Measurements from ENCODE around the gene ZKSCAN3. TPM values are rescaled to one million over a fixed set of nuclear protein-coding genes. Genes with fewer than 3 reads are reported as not detected.

The ZKSCAN3 gene
- polyA plus RNA-seq, 1 donor from 2014 or later = 14.9 TPM

DNA sequence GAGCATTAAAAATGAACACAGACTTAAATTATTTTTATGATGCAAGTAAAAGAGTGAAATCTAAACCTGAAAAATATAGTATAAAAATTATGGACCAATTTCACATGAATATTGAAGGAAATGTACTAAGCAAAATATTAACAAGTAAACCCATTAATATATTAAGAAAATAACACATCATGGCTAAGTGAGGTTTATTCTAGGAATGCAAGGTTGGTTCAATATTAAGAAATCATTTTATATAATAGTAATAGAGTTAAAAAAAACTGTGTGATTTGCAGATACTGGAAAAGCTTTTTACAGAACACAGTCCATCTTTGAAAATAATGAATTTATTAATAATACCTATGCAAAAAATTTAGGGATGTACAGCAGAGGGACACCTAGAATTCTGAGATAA is 28.9 kb downstream of the ZKSCAN3 start:
- Histone ChIP-seq H2AFZ (ENCODE audit: low read depth, low read length) (no peak overlapping the region), H3K9ac (ENCODE audit: low read length) (no peak overlapping the region), H3K36me3 (ENCODE audit: insufficient read depth, low read length) (peaks cover 11% of the 10 kb centered on the region), H3F3A (ENCODE audit: insufficient read depth, low read length, poor library complexity, severe bottlenecking) (no peaks in the 10 kb centered on the region), H3K4me2 (ENCODE audit: low read length) (no peak overlapping the region), H3K27me3 (ENCODE audit: insufficient read depth, low read depth, low read length) (no peaks in the 10 kb centered on the region), H3K79me2 (replicated peaks; ENCODE audit: insufficient read depth, low read length) (no peaks in the 10 kb centered on the region), H3K9me2 (ENCODE audit: insufficient read depth, low read length) (no peaks in the 10 kb centered on the region), H3K27ac (ENCODE audit: low read length) (no peak overlapping the region), H3K4me3 (ENCODE audit: low read length) (no peak overlapping the region), H3K9me3 (ENCODE audit: low read length) (no peaks in the 10 kb centered on the region), H4K20me1 (ENCODE audit: insufficient read depth) (no peaks in the 10 kb centered on the region)
- TF ChIP-seq TAF1 (IDR thresholded peaks at IDR 0.05; ENCODE audit: low read depth) (no peak), EZH2 (IDR thresholded peaks at IDR 0.05; ENCODE audit: borderline replicate concordance, insufficient read depth, low read length, poor library complexity, severe bottlenecking) (no peak), RAD21 (conservative IDR thresholded peaks at IDR 0.05) (no peak), POLR2AphosphoS5 (IDR thresholded peaks at IDR 0.05) (no peak), EP300 (conservative IDR thresholded peaks at IDR 0.05; ENCODE audit: poor library complexity, severe bottlenecking) (no peak), MXI1 (conservative IDR thresholded peaks at IDR 0.05; ENCODE audit: poor library complexity, severe bottlenecking) (no peak), SMC3 (conservative IDR thresholded peaks at IDR 0.05; ENCODE audit: poor library complexity) (no peak)
- TF ChIP-seq, protein P1, sequence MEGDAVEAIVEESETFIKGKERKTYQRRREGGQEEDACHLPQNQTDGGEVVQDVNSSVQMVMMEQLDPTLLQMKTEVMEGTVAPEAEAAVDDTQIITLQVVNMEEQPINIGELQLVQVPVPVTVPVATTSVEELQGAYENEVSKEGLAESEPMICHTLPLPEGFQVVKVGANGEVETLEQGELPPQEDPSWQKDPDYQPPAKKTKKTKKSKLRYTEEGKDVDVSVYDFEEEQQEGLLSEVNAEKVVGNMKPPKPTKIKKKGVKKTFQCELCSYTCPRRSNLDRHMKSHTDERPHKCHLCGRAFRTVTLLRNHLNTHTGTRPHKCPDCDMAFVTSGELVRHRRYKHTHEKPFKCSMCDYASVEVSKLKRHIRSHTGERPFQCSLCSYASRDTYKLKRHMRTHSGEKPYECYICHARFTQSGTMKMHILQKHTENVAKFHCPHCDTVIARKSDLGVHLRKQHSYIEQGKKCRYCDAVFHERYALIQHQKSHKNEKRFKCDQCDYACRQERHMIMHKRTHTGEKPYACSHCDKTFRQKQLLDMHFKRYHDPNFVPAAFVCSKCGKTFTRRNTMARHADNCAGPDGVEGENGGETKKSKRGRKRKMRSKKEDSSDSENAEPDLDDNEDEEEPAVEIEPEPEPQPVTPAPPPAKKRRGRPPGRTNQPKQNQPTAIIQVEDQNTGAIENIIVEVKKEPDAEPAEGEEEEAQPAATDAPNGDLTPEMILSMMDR (IDR thresholded peaks at IDR 0.05; ENCODE audit: poor library complexity, severe bottlenecking) = no peak
- TF ChIP-seq, protein P2, sequence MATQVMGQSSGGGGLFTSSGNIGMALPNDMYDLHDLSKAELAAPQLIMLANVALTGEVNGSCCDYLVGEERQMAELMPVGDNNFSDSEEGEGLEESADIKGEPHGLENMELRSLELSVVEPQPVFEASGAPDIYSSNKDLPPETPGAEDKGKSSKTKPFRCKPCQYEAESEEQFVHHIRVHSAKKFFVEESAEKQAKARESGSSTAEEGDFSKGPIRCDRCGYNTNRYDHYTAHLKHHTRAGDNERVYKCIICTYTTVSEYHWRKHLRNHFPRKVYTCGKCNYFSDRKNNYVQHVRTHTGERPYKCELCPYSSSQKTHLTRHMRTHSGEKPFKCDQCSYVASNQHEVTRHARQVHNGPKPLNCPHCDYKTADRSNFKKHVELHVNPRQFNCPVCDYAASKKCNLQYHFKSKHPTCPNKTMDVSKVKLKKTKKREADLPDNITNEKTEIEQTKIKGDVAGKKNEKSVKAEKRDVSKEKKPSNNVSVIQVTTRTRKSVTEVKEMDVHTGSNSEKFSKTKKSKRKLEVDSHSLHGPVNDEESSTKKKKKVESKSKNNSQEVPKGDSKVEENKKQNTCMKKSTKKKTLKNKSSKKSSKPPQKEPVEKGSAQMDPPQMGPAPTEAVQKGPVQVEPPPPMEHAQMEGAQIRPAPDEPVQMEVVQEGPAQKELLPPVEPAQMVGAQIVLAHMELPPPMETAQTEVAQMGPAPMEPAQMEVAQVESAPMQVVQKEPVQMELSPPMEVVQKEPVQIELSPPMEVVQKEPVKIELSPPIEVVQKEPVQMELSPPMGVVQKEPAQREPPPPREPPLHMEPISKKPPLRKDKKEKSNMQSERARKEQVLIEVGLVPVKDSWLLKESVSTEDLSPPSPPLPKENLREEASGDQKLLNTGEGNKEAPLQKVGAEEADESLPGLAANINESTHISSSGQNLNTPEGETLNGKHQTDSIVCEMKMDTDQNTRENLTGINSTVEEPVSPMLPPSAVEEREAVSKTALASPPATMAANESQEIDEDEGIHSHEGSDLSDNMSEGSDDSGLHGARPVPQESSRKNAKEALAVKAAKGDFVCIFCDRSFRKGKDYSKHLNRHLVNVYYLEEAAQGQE (IDR thresholded peaks at IDR 0.05; ENCODE audit: borderline replicate concordance) = no peak

DNA sequence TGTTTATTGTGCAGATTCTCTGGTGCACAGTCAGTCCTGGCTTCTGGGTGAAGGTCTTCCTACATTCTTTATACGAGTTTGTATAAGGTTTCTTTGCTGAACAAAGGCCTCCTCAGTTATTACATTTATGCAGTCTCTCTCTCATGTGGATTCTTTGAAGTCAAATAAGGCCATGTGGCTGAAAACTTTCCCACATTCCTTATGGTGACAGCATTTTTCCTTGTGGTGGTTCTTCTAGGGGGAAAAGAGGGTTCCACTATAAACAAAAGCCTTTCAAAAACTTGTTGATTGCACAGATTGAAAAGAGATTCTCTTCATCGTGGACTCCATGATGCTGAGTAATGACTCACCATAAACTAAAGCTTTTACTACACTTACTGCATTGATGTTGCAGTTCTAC is 30.6 kb downstream of the ZKSCAN3 start:
- Histone ChIP-seq H3K79me2 (replicated peaks; ENCODE audit: insufficient read depth, low read length) (no peaks in the 10 kb centered on the region), H3K27me3 (ENCODE audit: insufficient read depth, low read depth, low read length) (no peaks in the 10 kb centered on the region), H3K27ac (ENCODE audit: low read length) (no peak overlapping the region), H2AFZ (ENCODE audit: low read depth, low read length) (no peak overlapping the region), H3K9me3 (ENCODE audit: low read length) (no peaks in the 10 kb centered on the region), H3K4me2 (ENCODE audit: low read length) (no peak overlapping the region), H4K20me1 (ENCODE audit: insufficient read depth) (no peaks in the 10 kb centered on the region), H3K9me2 (ENCODE audit: insufficient read depth, low read length) (no peaks in the 10 kb centered on the region), H3F3A (ENCODE audit: insufficient read depth, low read length, poor library complexity, severe bottlenecking) (no peaks in the 10 kb centered on the region), H3K9ac (ENCODE audit: low read length) (no peak overlapping the region), H3K4me3 (ENCODE audit: low read length) (no peak overlapping the region), H3K36me3 (ENCODE audit: insufficient read depth, low read length) (peaks cover 11% of the 10 kb centered on the region)
- TF ChIP-seq, protein P1 (IDR thresholded peaks at IDR 0.05; ENCODE audit: poor library complexity, severe bottlenecking) = no peak
- TF ChIP-seq, protein P2 (IDR thresholded peaks at IDR 0.05; ENCODE audit: borderline replicate concordance) = no peak
- no peak for TF ChIP-seq MXI1 (conservative IDR thresholded peaks at IDR 0.05; ENCODE audit: poor library complexity, severe bottlenecking)
- TF ChIP-seq EP300 (conservative IDR thresholded peaks at IDR 0.05; ENCODE audit: poor library complexity, severe bottlenecking) = no peak
- TF ChIP-seq POLR2AphosphoS5 (IDR thresholded peaks at IDR 0.05) = no peak
- no peak for TF ChIP-seq SMC3 (conservative IDR thresholded peaks at IDR 0.05; ENCODE audit: poor library complexity)
- TF ChIP-seq EZH2 (IDR thresholded peaks at IDR 0.05; ENCODE audit: borderline replicate concordance, insufficient read depth, low read length, poor library complexity, severe bottlenecking) = no peak
- TF ChIP-seq RAD21 (conservative IDR thresholded peaks at IDR 0.05) = no peak
- no peak for TF ChIP-seq TAF1 (IDR thresholded peaks at IDR 0.05; ENCODE audit: low read depth)
